Erythroblast (primary cell): ENCODE data around the gene TMEM221.

Experiments
- DNase-seq, 2 experiments: peaks; one replicate each; lab custom pipeline; 2025; lab: John Stamatoyannopoulos, UW
- GATA1 ChIP-seq: IDR thresholded peaks from 2 replicates; pipeline ENCODE4 v1.6.1; 2011; ENCODE audit warnings: low read depth, mild to moderate bottlenecking, control low read depth, low read length, moderate library complexity
- POLR2A ChIP-seq: IDR thresholded peaks from 2 replicates; pipeline ENCODE4 v1.6.1; 2011; ENCODE audit warnings: mild to moderate bottlenecking, low read length

TMEM221 gene

DNA sequence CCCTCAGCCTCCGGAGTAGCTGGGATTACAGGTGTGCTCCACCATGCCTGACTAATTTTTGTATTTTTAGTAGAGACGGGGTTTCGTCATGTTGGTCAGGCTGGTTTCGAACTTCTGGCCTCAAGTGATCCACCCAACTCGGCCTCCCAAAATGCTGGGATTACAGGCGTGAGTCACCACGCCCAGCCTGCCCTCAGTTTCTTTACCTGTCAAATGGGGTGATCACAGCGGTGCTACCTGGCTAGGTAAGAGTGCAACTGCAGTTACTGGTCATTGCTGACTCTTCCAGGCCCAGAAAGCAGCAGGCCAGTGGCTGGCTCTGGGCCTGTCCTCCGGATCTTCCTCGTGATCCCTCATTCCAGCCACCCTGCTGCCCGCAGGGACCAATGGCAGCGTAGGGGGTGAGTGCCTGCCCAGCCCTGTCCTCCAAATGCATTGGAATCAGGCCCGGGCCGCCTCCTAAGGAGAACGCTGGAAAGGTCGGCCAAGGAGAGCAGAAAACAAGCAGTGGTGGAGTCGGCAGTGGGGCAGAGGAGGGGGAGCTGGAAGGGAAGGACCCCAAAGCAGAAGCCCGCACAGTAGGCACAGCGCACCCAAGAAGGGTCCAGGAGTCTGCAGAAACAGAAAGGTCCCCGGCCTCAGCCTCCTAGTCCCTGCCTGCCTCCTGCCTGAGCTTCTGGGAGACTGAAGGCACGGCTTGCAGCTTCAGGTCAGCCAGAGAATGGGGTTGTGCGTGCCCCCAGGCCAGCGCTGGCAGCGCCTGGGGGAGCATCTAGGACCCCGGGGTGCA lies 20.0 kb upstream of the TMEM221 start:
- DNase-seq: no peak

DNA sequence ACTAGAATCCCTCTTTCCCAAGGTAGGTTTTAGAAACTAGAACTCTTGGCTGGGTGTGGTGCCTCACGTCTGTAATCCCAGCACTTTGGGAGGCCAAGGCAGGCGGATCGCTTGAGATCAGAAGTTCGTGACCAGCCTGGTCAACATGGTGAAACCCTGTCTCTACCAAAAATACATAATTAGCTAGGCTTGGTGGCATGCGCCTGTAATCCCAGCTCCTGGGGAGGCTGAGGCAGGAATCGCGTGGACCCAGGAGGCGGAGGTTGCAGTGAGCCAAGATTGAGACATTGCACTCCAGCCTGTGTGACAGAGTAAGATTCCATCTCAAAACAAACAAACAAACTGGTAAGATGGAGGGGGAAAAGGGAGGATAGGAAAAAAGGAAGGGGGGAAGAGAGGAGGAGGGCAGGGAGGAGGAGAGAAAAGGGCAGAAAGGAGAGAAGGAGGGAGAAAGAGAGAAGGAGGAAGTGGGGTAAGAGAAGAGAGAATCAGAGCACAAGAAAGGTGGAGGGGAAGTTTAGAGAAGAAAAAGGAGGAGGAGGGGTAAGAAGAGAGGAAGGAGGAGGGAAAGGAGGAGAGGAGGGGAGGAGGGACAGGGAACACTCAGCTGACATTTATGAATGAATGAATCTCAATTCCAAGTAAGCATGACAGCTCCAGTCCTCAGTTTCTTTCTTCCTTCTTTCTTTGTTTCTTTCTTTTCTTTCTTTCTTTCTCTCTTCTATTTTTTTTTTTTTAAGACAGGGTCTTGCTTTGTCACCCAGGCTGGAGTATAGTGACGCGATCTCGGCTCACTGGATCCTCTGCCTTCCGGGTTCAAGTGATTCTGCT lies 19.2 kb upstream of the TMEM221 start:
- DNase-seq: no peak
- no peak for TF ChIP-seq GATA1
- no peak for TF ChIP-seq POLR2A

More for the DNA sequence above, 20.0 kb upstream of the TMEM221 start:
- TF ChIP-seq POLR2A: no peak
- no peak for TF ChIP-seq GATA1

GRCh38 chr19:17466487-17466850 lies 18.0 kb upstream of the TMEM221 start:
- TF ChIP-seq GATA1: no peak
- no peak for TF ChIP-seq POLR2A
- DNase-seq: no peak

- TF ChIP-seq POLR2A (no peak), GATA1 (no peak)
- DNase-seq: no peak
Measured at GRCh38 chr19:17460372-17461230, 12.1 kb upstream of the TMEM221 start, which contains the start of gene NXNL1. TSS of gene NXNL1 (minus strand) at chr19:17460926. CDS start at chr19:17460869, 57 bp downstream.

DNA sequence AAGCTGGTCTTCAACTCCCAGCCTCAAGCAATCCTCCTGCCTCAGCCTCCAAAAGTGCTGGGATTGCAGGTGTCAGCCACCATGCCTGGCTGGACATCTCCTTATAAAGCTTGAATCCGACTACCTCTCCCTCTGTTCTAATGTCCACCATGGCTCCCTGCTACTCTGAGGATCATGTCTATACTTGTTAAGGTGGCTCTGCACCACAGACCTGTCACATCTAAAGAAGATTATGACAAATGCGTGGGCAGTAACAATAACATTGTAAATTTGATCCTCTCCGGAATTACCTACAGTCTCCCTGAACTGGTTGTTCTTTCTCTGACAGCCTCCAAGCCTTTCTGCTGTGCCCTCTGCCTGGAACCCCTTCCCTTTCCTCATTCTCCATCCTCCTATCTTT lies 10.5 kb upstream of the TMEM221 start:
- no peak for DNase-seq
- TF ChIP-seq GATA1 (no peak), POLR2A (no peak)

GRCh38 chr19:17457616-17458015 lies 9.1 kb upstream of the TMEM221 start:
- DNase-seq: no peak
- TF ChIP-seq POLR2A (no peak), GATA1 (no peak)

DNA sequence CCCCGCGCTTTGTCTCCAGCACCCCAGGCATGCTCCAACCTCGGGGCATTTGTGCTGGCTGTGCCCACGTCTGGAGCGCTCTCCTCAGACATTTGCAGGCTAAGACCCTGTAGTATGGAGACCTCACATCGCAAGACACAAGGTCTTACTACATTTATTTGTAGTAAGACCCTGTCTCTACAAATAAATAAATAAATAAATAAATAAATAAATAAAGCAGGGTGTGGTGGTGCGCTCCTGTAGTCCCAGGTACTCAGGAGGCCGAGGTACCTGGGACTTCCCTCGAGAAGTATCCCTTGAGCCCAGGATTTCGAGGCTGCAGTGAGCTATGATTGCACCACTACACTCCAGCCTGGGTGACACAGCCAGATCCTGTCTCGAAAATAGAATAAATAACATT lies 7.7 kb upstream of the TMEM221 start:
- TF ChIP-seq GATA1 (no peak), POLR2A (no peak)
- DNase-seq: no peak

DNA sequence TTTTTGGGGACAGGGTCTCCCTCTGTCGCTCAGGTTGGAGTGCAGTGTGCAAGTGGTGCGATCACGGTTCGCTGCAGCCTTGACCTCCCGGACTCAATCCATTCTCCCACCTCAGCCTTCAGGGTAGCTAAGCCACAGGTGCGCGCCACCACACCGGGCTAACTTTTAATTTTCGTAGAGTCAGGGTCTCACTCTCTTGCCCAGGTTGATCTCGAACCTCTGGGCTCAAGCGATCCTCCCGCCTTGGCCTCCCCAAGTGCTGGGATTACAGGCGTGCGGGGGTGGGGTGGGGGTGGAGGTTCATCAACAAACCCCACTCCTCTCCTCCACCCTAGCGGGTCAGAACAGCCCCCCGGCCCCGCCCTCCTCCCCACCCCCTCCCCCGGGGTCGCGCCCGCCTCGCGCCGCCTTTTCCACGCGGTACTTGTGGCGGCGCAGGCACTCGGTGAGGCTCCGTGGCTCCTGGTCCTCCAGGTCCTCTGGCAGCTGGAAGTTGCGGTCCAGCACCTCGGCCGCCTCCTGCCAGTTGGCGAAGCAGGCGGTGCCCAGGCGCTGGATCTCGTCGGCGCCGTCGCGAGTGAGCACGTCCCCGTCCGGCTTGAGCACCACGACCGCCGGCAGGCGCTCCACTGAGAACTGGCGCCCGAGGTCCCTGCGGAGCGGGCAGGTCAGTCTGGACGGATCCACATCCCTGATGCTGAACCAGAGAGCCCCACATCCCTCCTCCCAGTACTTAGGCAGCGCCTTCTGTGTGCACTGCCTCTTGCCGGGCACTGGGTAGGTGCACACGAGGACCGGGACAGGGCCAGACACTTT lies 7.0 kb upstream of the TMEM221 start:
- no peak for DNase-seq
- TF ChIP-seq GATA1 (no peak), POLR2A (no peak)

DNA sequence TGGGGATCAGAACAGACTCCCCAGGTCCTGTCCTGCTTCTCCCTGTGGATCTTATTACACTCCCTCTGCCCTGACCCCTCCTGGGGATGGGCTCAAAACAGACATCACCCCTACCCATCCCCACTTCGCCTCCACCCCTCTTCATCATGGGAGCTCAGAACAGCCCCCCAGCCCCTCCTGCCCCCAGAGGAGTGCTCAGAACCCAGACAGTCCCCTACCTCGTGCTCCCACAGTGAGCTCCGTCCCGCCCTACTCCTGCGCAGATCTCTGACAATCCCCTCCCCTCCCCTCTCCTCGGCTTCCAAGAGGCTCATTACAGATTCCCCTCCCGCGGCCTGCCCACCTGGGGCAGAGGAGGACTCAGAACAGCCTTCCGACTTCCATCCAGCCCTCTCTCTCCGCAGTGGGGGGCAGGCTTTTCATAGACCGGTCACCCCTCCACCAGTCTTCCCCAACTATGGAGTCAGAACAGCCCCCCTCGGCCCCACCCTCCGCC lies 6.2 kb upstream of the TMEM221 start:
- TF ChIP-seq POLR2A: no peak
- TF ChIP-seq GATA1: no peak
- no peak for DNase-seq

GRCh38 chr19:17451820-17452219 lies 3.4 kb upstream of the TMEM221 start:
- DNase-seq: no peak
- no peak for TF ChIP-seq GATA1
- TF ChIP-seq POLR2A: no peak

- DNase-seq: peak in 1 of 2 experiments; percentile 46
- TF ChIP-seq GATA1 (no peak), POLR2A (no peak)
Measured at GRCh38 chr19:17450264-17451075, 2.0 kb upstream of the TMEM221 start.

GRCh38 chr19:17447704-17448130 lies 751 bp downstream of the TMEM221 start:
- TF ChIP-seq GATA1 (no peak), POLR2A (no peak)

More at GRCh38 chr19:17447704-17448130, 751 bp downstream of the TMEM221 start:
- DNase-seq: no peak
